A549 (cell line): ENCODE data around the gene SHOC2.

Source experiments
- BHLHE40 ChIP-seq: IDR thresholded peaks from 2 replicates; pipeline ENCODE4 v1.6.1; 2012; ENCODE audit warnings: low read depth, low read length, inconsistent platforms
- E2F6 ChIP-seq: IDR thresholded peaks from 2 replicates; pipeline ENCODE4 v1.6.1; 2012; ENCODE audit warnings: low read depth, borderline replicate concordance
- NFE2L2 ChIP-seq: fragments of 150-350 bp; conservative IDR thresholded peaks from 2 replicates; pipeline ENCODE4 v1.6.1; 2014; ENCODE audit warnings: low read length
- POLR2A ChIP-seq: IDR thresholded peaks from 2 replicates; pipeline ENCODE4 v1.6.1; 2012; ENCODE audit warnings: mild to moderate bottlenecking, low read length
- RAD21 ChIP-seq, 2 experiments: fragments of >200 bp in 1 of 2; sonication (Bioruptor Twin) in 1 of 2; formaldehyde crosslinking in 1 of 2; IDR thresholded peaks in 1 of 2; conservative IDR thresholded peaks in 1 of 2; 2 replicates in 1 of 2; 3 replicates in 1 of 2; pipeline ENCODE4 v1.6.1; 2012 to 2018; ENCODE audit warnings: inconsistent platforms in 1 of 2
- ZNF302 ChIP-seq: fragments of 250-450 bp; sonication (Bioruptor Pico); IDR thresholded peaks from 2 replicates; pipeline ENCODE4 v1.9.0; 2021; ENCODE audit warnings: inconsistent platforms, mild to moderate bottlenecking, moderate library complexity
- TF ChIP-seq, protein P1 (sequence below): fragments of >200 bp; sonication (Bioruptor Twin); formaldehyde crosslinking; IDR thresholded peaks from 3 replicates; pipeline ENCODE4 v1.5.1; 2016

GRCh38 chr10:110900983-110901382, 18.4 kb upstream of the SHOC2 start:
- TF ChIP-seq BHLHE40 (no peak), RAD21 (conservative IDR thresholded peaks at IDR 0.05 in 1 of 2, IDR thresholded peaks at IDR 0.05 in 1 of 2) (no peak), NFE2L2 (no peak), E2F6 (no peak), POLR2A (no peak), ZNF302 (CRISPR knock-in tag) (no peak)
- TF ChIP-seq, protein P1, sequence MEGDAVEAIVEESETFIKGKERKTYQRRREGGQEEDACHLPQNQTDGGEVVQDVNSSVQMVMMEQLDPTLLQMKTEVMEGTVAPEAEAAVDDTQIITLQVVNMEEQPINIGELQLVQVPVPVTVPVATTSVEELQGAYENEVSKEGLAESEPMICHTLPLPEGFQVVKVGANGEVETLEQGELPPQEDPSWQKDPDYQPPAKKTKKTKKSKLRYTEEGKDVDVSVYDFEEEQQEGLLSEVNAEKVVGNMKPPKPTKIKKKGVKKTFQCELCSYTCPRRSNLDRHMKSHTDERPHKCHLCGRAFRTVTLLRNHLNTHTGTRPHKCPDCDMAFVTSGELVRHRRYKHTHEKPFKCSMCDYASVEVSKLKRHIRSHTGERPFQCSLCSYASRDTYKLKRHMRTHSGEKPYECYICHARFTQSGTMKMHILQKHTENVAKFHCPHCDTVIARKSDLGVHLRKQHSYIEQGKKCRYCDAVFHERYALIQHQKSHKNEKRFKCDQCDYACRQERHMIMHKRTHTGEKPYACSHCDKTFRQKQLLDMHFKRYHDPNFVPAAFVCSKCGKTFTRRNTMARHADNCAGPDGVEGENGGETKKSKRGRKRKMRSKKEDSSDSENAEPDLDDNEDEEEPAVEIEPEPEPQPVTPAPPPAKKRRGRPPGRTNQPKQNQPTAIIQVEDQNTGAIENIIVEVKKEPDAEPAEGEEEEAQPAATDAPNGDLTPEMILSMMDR = no peak
